ENCODE measurements around the gene LGR4.
"Not testable (repeated sequence)": the region's sequence is repeated elsewhere in the genome, so short reads cannot be mapped to it uniquely, and the experiment has no call there.

LGR4 gene

GRCh38 chr11:27347359-27348339, 124.9 kb downstream of the LGR4 start:
- Histone ChIP-seq H3K27ac (ENCODE audit: low read depth, low read length) (no peak overlapping the region), H3K27me3 (ENCODE audit: control insufficient read depth in 1 of 2, insufficient read depth in 2 of 2, low read length in 2 of 2) (no peaks in the 10 kb centered on the region), H3K4me3 (ENCODE audit: low read depth in 1 of 2, low read length in 2 of 2) (peak overlapping the region in 1 of 2 donors; percentile 19), H3K36me3 (ENCODE audit: control insufficient read depth in 1 of 2, insufficient read depth in 2 of 2, low read length in 2 of 2) (no peaks in the 10 kb centered on the region), H3K9ac (ENCODE audit: low read depth in 1 of 2, low read length in 2 of 2) (no peak overlapping the region), H3K4me1 (ENCODE audit: control insufficient read depth in 1 of 2, insufficient read depth in 2 of 2, low read length in 2 of 2) (peaks cover 3 to 11% of the 10 kb centered on the region in 2 donors), H3K9me3 (ENCODE audit: control insufficient read depth in 1 of 2, low read length in 2 of 2) (no peaks in the 10 kb centered on the region)

- no peak overlapping the region for H3K9ac ChIP-seq (ENCODE audit: low read depth in 1 of 2, low read length in 2 of 2)
- H3K27me3 ChIP-seq (ENCODE audit: control insufficient read depth in 1 of 2, insufficient read depth in 2 of 2, low read length in 2 of 2) = no peaks in the 10 kb centered on the region
- no peaks in the 10 kb centered on the region for H3K9me3 ChIP-seq (ENCODE audit: control insufficient read depth in 1 of 2, low read length in 2 of 2)
- H3K4me3 ChIP-seq (ENCODE audit: low read depth in 1 of 2, low read length in 2 of 2) = no peak overlapping the region
- no peaks in the 10 kb centered on the region for H3K4me1 ChIP-seq (ENCODE audit: control insufficient read depth in 1 of 2, insufficient read depth in 2 of 2, low read length in 2 of 2)
- no peaks in the 10 kb centered on the region for H3K36me3 ChIP-seq (ENCODE audit: control insufficient read depth in 1 of 2, insufficient read depth in 2 of 2, low read length in 2 of 2)
- no peak overlapping the region for H3K27ac ChIP-seq (ENCODE audit: low read depth, low read length)
Observed at GRCh38 chr11:27339941-27340340, 132.6 kb downstream of the LGR4 start.

- H3K27me3 ChIP-seq (ENCODE audit: control insufficient read depth in 1 of 2, insufficient read depth in 2 of 2, low read length in 2 of 2); H3K4me3 ChIP-seq (ENCODE audit: low read depth in 1 of 2, low read length in 2 of 2); H3K9me3 ChIP-seq (ENCODE audit: control insufficient read depth in 1 of 2, low read length in 2 of 2); H3K9ac ChIP-seq (ENCODE audit: low read depth in 1 of 2, low read length in 2 of 2); H3K36me3 ChIP-seq (ENCODE audit: control insufficient read depth in 1 of 2, insufficient read depth in 2 of 2, low read length in 2 of 2); H3K4me1 ChIP-seq (ENCODE audit: control insufficient read depth in 1 of 2, insufficient read depth in 2 of 2, low read length in 2 of 2); H3K27ac ChIP-seq (ENCODE audit: low read depth, low read length): not testable (repeated sequence)
Observed at GRCh38 chr11:27334764-27335163, 137.8 kb downstream of the LGR4 start.

- no peak overlapping the region for H3K27ac ChIP-seq (ENCODE audit: low read depth, low read length)
- no peak overlapping the region for H3K9ac ChIP-seq (ENCODE audit: low read depth in 1 of 2, low read length in 2 of 2)
Observed at GRCh38 chr11:27331981-27332380, 140.6 kb downstream of the LGR4 start.

GRCh38 chr11:27330633-27331270, 141.8 kb downstream of the LGR4 start:
- Histone ChIP-seq H3K9ac (ENCODE audit: low read depth in 1 of 2, low read length in 2 of 2) (no peak overlapping the region), H3K36me3 (ENCODE audit: control insufficient read depth in 1 of 2, insufficient read depth in 2 of 2, low read length in 2 of 2) (no peaks in the 10 kb centered on the region), H3K9me3 (ENCODE audit: control insufficient read depth in 1 of 2, low read length in 2 of 2) (no peaks in the 10 kb centered on the region), H3K27ac (ENCODE audit: low read depth, low read length) (no peak overlapping the region), H3K4me1 (ENCODE audit: control insufficient read depth in 1 of 2, insufficient read depth in 2 of 2, low read length in 2 of 2) (no peaks in the 10 kb centered on the region), H3K27me3 (ENCODE audit: control insufficient read depth in 1 of 2, insufficient read depth in 2 of 2, low read length in 2 of 2) (no peaks in the 10 kb centered on the region), H3K4me3 (ENCODE audit: low read depth in 1 of 2, low read length in 2 of 2) (no peak overlapping the region)

More at GRCh38 chr11:27331981-27332380, 140.6 kb downstream of the LGR4 start:
- Histone ChIP-seq H3K4me3 (ENCODE audit: low read depth in 1 of 2, low read length in 2 of 2) (no peak overlapping the region), H3K4me1 (ENCODE audit: control insufficient read depth in 1 of 2, insufficient read depth in 2 of 2, low read length in 2 of 2) (no peaks in the 10 kb centered on the region), H3K9me3 (ENCODE audit: control insufficient read depth in 1 of 2, low read length in 2 of 2) (no peaks in the 10 kb centered on the region), H3K27me3 (ENCODE audit: control insufficient read depth in 1 of 2, insufficient read depth in 2 of 2, low read length in 2 of 2) (no peaks in the 10 kb centered on the region), H3K36me3 (ENCODE audit: control insufficient read depth in 1 of 2, insufficient read depth in 2 of 2, low read length in 2 of 2) (no peaks in the 10 kb centered on the region)

- Histone ChIP-seq H3K36me3 (ENCODE audit: control insufficient read depth in 1 of 2, insufficient read depth in 2 of 2, low read length in 2 of 2) (no peaks in the 10 kb centered on the region), H3K4me3 (ENCODE audit: low read depth in 1 of 2, low read length in 2 of 2) (no peak overlapping the region), H3K9ac (ENCODE audit: low read depth in 1 of 2, low read length in 2 of 2) (no peak overlapping the region), H3K27me3 (ENCODE audit: control insufficient read depth in 1 of 2, insufficient read depth in 2 of 2, low read length in 2 of 2) (no peaks in the 10 kb centered on the region), H3K9me3 (ENCODE audit: control insufficient read depth in 1 of 2, low read length in 2 of 2) (no peaks in the 10 kb centered on the region), H3K27ac (ENCODE audit: low read depth, low read length) (no peak overlapping the region), H3K4me1 (ENCODE audit: control insufficient read depth in 1 of 2, insufficient read depth in 2 of 2, low read length in 2 of 2) (no peaks in the 10 kb centered on the region)
Observed at GRCh38 chr11:27329867-27330632, 142.5 kb downstream of the LGR4 start.

- H3K4me1 ChIP-seq (ENCODE audit: control insufficient read depth in 1 of 2, insufficient read depth in 2 of 2, low read length in 2 of 2) = no peaks in the 10 kb centered on the region
- no peak overlapping the region for H3K9ac ChIP-seq (ENCODE audit: low read depth in 1 of 2, low read length in 2 of 2)
- no peak overlapping the region for H3K4me3 ChIP-seq (ENCODE audit: low read depth in 1 of 2, low read length in 2 of 2)
- H3K9me3 ChIP-seq (ENCODE audit: control insufficient read depth in 1 of 2, low read length in 2 of 2) = no peaks in the 10 kb centered on the region
- H3K36me3 ChIP-seq (ENCODE audit: control insufficient read depth in 1 of 2, insufficient read depth in 2 of 2, low read length in 2 of 2) = no peaks in the 10 kb centered on the region
- H3K27ac ChIP-seq (ENCODE audit: low read depth, low read length) = no peak overlapping the region
- H3K27me3 ChIP-seq (ENCODE audit: control insufficient read depth in 1 of 2, insufficient read depth in 2 of 2, low read length in 2 of 2) = no peaks in the 10 kb centered on the region
Observed at GRCh38 chr11:27328614-27329013, 144.0 kb downstream of the LGR4 start.

GRCh38 chr11:27327064-27327463, 145.5 kb downstream of the LGR4 start:
- H3K9me3 ChIP-seq (ENCODE audit: control insufficient read depth in 1 of 2, low read length in 2 of 2); H3K9ac ChIP-seq (ENCODE audit: low read depth in 1 of 2, low read length in 2 of 2); H3K27ac ChIP-seq (ENCODE audit: low read depth, low read length); H3K4me3 ChIP-seq (ENCODE audit: low read depth in 1 of 2, low read length in 2 of 2); H3K4me1 ChIP-seq (ENCODE audit: control insufficient read depth in 1 of 2, insufficient read depth in 2 of 2, low read length in 2 of 2); H3K27me3 ChIP-seq (ENCODE audit: control insufficient read depth in 1 of 2, insufficient read depth in 2 of 2, low read length in 2 of 2); H3K36me3 ChIP-seq (ENCODE audit: control insufficient read depth in 1 of 2, insufficient read depth in 2 of 2, low read length in 2 of 2): not testable (repeated sequence)

- H3K27ac ChIP-seq (ENCODE audit: low read depth, low read length); H3K27me3 ChIP-seq (ENCODE audit: control insufficient read depth in 1 of 2, insufficient read depth in 2 of 2, low read length in 2 of 2); H3K4me3 ChIP-seq (ENCODE audit: low read depth in 1 of 2, low read length in 2 of 2); H3K4me1 ChIP-seq (ENCODE audit: control insufficient read depth in 1 of 2, insufficient read depth in 2 of 2, low read length in 2 of 2); H3K9me3 ChIP-seq (ENCODE audit: control insufficient read depth in 1 of 2, low read length in 2 of 2); H3K36me3 ChIP-seq (ENCODE audit: control insufficient read depth in 1 of 2, insufficient read depth in 2 of 2, low read length in 2 of 2); H3K9ac ChIP-seq (ENCODE audit: low read depth in 1 of 2, low read length in 2 of 2): not testable (repeated sequence)
Observed at GRCh38 chr11:27322196-27322595, 150.4 kb downstream of the LGR4 start.

- H3K4me1 ChIP-seq (ENCODE audit: control insufficient read depth in 1 of 2, insufficient read depth in 2 of 2, low read length in 2 of 2); H3K27ac ChIP-seq (ENCODE audit: low read depth, low read length); H3K4me3 ChIP-seq (ENCODE audit: low read depth in 1 of 2, low read length in 2 of 2); H3K9ac ChIP-seq (ENCODE audit: low read depth in 1 of 2, low read length in 2 of 2); H3K36me3 ChIP-seq (ENCODE audit: control insufficient read depth in 1 of 2, insufficient read depth in 2 of 2, low read length in 2 of 2); H3K9me3 ChIP-seq (ENCODE audit: control insufficient read depth in 1 of 2, low read length in 2 of 2); H3K27me3 ChIP-seq (ENCODE audit: control insufficient read depth in 1 of 2, insufficient read depth in 2 of 2, low read length in 2 of 2): not testable (repeated sequence)
Observed at GRCh38 chr11:27321340-27321739, 151.2 kb downstream of the LGR4 start.

All from duodenal mucosa (tissue), 2 donors.